Endothelial cell (in vitro differentiated cells): ENCODE measurements around the gene SHROOM3. TPM values are rescaled to one million over a fixed set of nuclear protein-coding genes. Genes with fewer than 3 reads are reported as not detected.

Experiments used
- DNase-seq: peaks from one replicate; pipeline ENCODE4 v3.0.0; 2021; ENCODE audit warnings: low spot score
- H3K27ac Mint-ChIP-seq: one replicate; pipeline ENCODE4 v1.8.0; 2021; ENCODE audit warnings: mixed read lengths, inconsistent platforms; ENCODE audit not compliant: unreplicated experiment
- H3K27me3 Mint-ChIP-seq: one replicate; pipeline ENCODE4 v1.8.0; 2021; ENCODE audit warnings: mild to moderate bottlenecking, moderate library complexity, mixed read lengths, inconsistent platforms; ENCODE audit not compliant: unreplicated experiment
- H3K36me3 Mint-ChIP-seq: one replicate; pipeline ENCODE4 v1.8.0; 2021; ENCODE audit warnings: mild to moderate bottlenecking, low read depth, mixed read lengths, inconsistent platforms; ENCODE audit not compliant: unreplicated experiment
- H3K4me1 Mint-ChIP-seq: one replicate; pipeline ENCODE4 v1.8.0; 2021; ENCODE audit warnings: mild to moderate bottlenecking, mixed read lengths, inconsistent platforms; ENCODE audit not compliant: unreplicated experiment
- H3K4me3 Mint-ChIP-seq: one replicate; pipeline ENCODE4 v1.8.0; 2021; ENCODE audit warnings: mild to moderate bottlenecking, mixed read lengths, inconsistent platforms; ENCODE audit not compliant: unreplicated experiment
- H3K9me3 Mint-ChIP-seq: one replicate; pipeline ENCODE4 v1.8.0; 2021; ENCODE audit warnings: mixed read lengths, inconsistent platforms; ENCODE audit not compliant: unreplicated experiment
- CTCF ChIP-seq: fragments of 200-600 bp; sonication (generic); IDR thresholded peaks from one replicate; pipeline ENCODE4 v1.5.0; 2021; ENCODE audit warnings: antibody characterized with exemption; ENCODE audit not compliant: unreplicated experiment
- total RNA-seq: library from RNA; stranded (reverse); fragmentation: NEBNext Ultra II Directional; extraction: Animal tissue kit (Norgen Biotek cat#: 25700); gene quantifications from one replicate; pipeline ENCODE4 v1.2.1, GENCODE V29; 2021; ENCODE audit not compliant: unreplicated experiment

The SHROOM3 gene
- total RNA-seq, 1 donor from 2014 or later, result 7.9 TPM

GRCh38 chr4:76445911-76446310 is 10.9 kb downstream of the SHROOM3 start:
- no peaks in the 10 kb centered on the region for H3K9me3 Mint-ChIP-seq
- H3K4me1 Mint-ChIP-seq, result peaks cover 4% of the 10 kb centered on the region
- no peak overlapping the region for H3K4me3 Mint-ChIP-seq
- no peak for TF ChIP-seq CTCF
- DNase-seq, result no peak
- H3K27me3 Mint-ChIP-seq, result peaks cover 7% of the 10 kb centered on the region
- no peaks in the 10 kb centered on the region for H3K36me3 Mint-ChIP-seq
- H3K27ac Mint-ChIP-seq, result no peak overlapping the region

GRCh38 chr4:76447393-76447851 is 12.4 kb downstream of the SHROOM3 start:
- no peak for DNase-seq
- peaks cover 4% of the 10 kb centered on the region for H3K27me3 Mint-ChIP-seq
- no peaks in the 10 kb centered on the region for H3K9me3 Mint-ChIP-seq
- H3K36me3 Mint-ChIP-seq, result no peaks in the 10 kb centered on the region
- no peak overlapping the region for H3K4me3 Mint-ChIP-seq
- TF ChIP-seq CTCF, result no peak
- H3K27ac Mint-ChIP-seq, result no peak overlapping the region
- peaks cover 4% of the 10 kb centered on the region for H3K4me1 Mint-ChIP-seq

- Mint-ChIP-seq H3K4me1 (peaks cover 4% of the 10 kb centered on the region), H3K36me3 (no peaks in the 10 kb centered on the region), H3K27me3 (peaks cover 4% of the 10 kb centered on the region), H3K9me3 (no peaks in the 10 kb centered on the region), H3K27ac (no peak overlapping the region), H3K4me3 (no peak overlapping the region)
- no peak for TF ChIP-seq CTCF
- DNase-seq, result no peak
Observed at GRCh38 chr4:76448211-76448610, 13.2 kb downstream of the SHROOM3 start.

GRCh38 chr4:76449362-76449767 is 14.3 kb downstream of the SHROOM3 start:
- DNase-seq, result no peak
- Mint-ChIP-seq H3K36me3 (no peaks in the 10 kb centered on the region), H3K4me1 (peaks cover 4% of the 10 kb centered on the region), H3K9me3 (no peaks in the 10 kb centered on the region), H3K4me3 (no peak overlapping the region), H3K27ac (no peak overlapping the region), H3K27me3 (peaks cover 4% of the 10 kb centered on the region)
- no peak for TF ChIP-seq CTCF

GRCh38 chr4:76449833-76450232 is 14.8 kb downstream of the SHROOM3 start:
- no peaks in the 10 kb centered on the region for H3K36me3 Mint-ChIP-seq
- peaks cover 4% of the 10 kb centered on the region for H3K4me1 Mint-ChIP-seq
- peaks cover 4% of the 10 kb centered on the region for H3K27me3 Mint-ChIP-seq
- DNase-seq, result no peak
- no peak overlapping the region for H3K4me3 Mint-ChIP-seq
- H3K27ac Mint-ChIP-seq, result no peak overlapping the region
- TF ChIP-seq CTCF, result no peak
- H3K9me3 Mint-ChIP-seq, result no peaks in the 10 kb centered on the region
